GM15510 (cell line): Measurements from ENCODE around the gene PACSIN3.

Experiments used
- POLR2A ChIP-seq: IDR thresholded peaks from 3 replicates; pipeline ENCODE4 v1.6.1; 2011; ENCODE audit warnings: borderline replicate concordance; ENCODE audit not compliant: insufficient read length; ENCODE audit errors: extremely low read depth

Gene PACSIN3

DNA sequence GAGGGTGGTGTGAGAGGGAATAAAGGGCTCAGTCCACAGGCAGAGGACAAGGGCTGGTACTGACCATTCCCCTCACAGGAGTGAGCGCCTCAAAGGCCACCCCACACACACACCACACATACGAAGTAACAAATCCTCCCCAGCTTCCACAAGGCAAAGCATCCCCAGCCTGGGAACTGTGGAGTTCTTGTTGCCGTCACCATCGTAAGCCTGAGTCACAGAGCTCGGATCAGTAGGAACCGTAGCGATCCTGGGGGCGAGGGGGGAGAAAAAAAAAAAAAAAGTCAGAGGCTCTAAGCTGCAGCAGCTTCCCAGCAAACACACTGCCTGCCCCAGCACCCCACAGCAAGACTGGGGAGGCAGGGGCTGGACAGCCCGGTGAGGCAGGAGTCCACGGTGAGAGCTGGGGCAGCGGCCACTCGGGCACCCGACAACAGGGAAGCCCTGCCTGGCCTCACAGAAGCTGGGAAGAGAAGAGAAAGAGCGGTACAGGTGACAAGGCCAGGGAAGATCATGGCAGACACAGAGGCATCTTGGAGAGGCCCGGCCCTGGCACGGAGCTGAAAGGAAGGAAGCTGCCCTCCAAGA lies 20.9 kb downstream of the PACSIN3 start:
- TF ChIP-seq POLR2A, result no peak

- no peak for TF ChIP-seq POLR2A
These were observed 21.9 kb downstream of the PACSIN3 start for GRCh38 chr11:47164321-47164720.

GRCh38 chr11:47163898-47164297 lies 22.3 kb downstream of the PACSIN3 start:
- no peak for TF ChIP-seq POLR2A

- TF ChIP-seq POLR2A, result no peak
These were observed 23.0 kb downstream of the PACSIN3 start for GRCh38 chr11:47163193-47163592.

DNA sequence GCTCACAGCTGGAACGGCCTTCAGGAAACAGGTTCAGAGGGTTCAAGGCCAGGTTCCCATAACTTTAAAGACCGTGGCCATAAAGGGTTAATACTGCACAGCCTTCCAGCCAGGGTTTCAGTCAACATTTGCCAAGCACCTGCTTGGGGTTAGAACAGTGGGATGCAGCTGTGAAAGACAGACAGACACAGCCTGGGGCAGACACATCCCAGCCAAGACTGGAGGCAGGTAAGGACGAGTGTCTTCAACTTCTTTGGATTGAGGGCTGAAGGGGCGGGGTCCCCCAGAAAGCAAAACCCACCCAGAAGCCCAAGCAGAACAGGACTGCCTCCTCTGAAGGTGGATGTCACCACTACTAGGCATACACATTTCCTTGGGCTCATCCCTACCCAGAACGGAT lies 23.8 kb downstream of the PACSIN3 start:
- TF ChIP-seq POLR2A, result no peak

DNA sequence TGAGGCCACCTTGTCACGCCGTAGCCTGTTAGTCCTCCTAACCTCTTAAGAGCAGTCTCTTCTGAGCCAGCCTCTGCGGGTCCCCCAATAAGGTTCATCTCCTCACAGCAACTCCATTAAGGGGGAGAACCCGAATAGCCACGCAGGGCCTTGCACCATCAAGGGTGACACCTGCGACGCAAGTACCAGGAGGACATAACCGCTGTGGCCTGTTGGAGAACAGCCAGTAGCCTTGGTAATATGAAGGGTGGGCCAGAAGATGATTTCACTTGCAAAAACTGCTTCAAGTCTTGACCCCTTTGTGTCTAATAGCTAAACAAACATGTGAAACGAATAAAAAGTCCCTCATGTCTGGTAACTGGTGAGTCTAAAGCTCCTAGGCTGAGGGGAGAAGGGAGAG lies 24.3 kb downstream of the PACSIN3 start:
- no peak for TF ChIP-seq POLR2A

DNA sequence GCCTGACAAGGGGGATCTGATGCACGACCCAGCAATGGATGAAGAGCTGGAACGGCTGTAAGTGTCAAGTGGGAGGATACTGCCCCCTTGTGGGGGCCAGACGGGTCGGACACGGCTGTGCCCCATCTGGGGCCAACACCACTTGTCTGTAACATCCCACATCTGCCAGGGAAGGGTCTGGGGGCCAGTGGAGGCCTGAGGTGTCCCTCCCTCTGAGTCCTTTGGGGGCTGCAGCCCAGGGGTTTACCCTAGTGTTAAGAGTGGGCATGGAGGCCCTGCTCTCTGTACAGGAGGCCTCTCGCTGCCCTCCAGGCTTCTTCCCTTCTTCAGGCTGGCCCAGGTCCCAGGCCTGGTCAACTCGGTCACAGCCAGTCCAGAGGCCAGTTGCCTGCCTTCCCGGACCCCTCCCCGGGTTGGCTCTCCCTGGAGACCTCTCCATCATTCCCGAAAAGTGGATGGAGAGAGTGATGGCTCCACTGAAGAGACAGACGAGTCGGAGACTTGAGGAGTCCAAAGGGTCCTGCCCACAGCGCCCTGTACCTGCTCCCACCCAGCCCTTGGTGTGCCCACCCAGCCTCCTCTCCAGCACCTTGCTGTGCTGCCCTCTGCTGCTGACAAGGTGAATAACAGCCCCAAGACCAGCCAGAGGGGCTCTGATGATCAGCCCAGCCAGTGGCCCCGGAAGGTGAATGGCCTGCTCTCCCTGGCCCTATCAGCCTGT lies 24.9 kb downstream of the PACSIN3 start:
- TF ChIP-seq POLR2A, result peak; percentile 29

- no peak for TF ChIP-seq POLR2A
These were observed 25.5 kb downstream of the PACSIN3 start for GRCh38 chr11:47160753-47161133.

GRCh38 chr11:47158242-47158641 lies 28.0 kb downstream of the PACSIN3 start:
- no peak for TF ChIP-seq POLR2A

DNA sequence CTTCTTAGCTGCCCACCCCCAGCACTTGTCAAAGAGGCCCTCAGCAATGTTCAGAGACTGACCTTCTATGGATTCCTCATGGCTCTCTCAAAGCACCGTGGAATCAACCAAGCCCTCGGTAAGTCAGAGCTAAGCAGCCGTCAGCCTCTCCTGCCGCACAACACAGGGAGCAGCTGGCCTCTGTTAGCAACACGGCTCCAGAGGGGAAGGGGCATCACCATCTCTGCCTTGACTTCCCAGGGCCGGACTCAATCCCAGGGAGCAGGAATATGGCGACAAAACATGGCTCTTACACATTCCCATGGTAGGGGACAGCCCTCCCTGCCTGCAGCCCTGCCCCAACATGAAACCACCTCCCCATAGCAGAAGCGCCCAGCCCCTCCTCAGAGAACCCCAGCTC lies 28.4 kb downstream of the PACSIN3 start:
- no peak for TF ChIP-seq POLR2A

GRCh38 chr11:47156951-47157350 lies 29.3 kb downstream of the PACSIN3 start:
- TF ChIP-seq POLR2A, result no peak

GRCh38 chr11:47156333-47156732 lies 29.9 kb downstream of the PACSIN3 start:
- no peak for TF ChIP-seq POLR2A

GRCh38 chr11:47155879-47156278 lies 30.4 kb downstream of the PACSIN3 start:
- no peak for TF ChIP-seq POLR2A

GRCh38 chr11:47154616-47155570 lies 31.3 kb downstream of the PACSIN3 start:
- TF ChIP-seq POLR2A, result no peak
